ENCODE results near the gene ARIH2. TPM values are rescaled to one million over a fixed set of nuclear protein-coding genes. Genes with fewer than 3 reads are reported as not detected.

ARIH2 gene
- total RNA-seq, 1 experiment from 2014 or later = 122 TPM

- H2AFZ ChIP-seq (ENCODE audit: low read length) = no peak overlapping the region
- no peaks in the 10 kb centered on the region for H4K20me1 ChIP-seq (ENCODE audit: control insufficient read depth, insufficient read depth, insufficient read length)
- Mint-ChIP-seq H3K4me3 (no peak overlapping the region), H3K27ac (no peak overlapping the region), H3K4me1 (no peaks in the 10 kb centered on the region), H3K36me3 (ENCODE audit: insufficient read depth in 1 of 3, low read depth in 3 of 3) (peaks cover 46 to 95% (median 78%) of the 10 kb centered on the region in 3 experiments; a peak in 6 of 7 replicates), H3K27me3 (ENCODE audit: low read depth) (no peaks in the 10 kb centered on the region), H3K9me3 (no peaks in the 10 kb centered on the region)
- H2BK120ac ChIP-seq (ENCODE audit: low read depth, low read length, poor library complexity, severe bottlenecking) = no peak overlapping the region
- H3T11ph ChIP-seq (ENCODE audit: low read length) = no peak overlapping the region
- H3K23ac ChIP-seq (ENCODE audit: insufficient read length, low read depth, low read length) = no peak overlapping the region
- H3K27ac ChIP-seq (ENCODE audit: insufficient read length, low read depth, low read length) = no peak overlapping the region
- TF ChIP-seq CTCF (conservative IDR thresholded peaks at IDR 0.05) = no peak
- H4K8ac ChIP-seq (replicated peaks; ENCODE audit: insufficient read length, low read depth, low read length) = no peak overlapping the region
- no peak overlapping the region for H2AK5ac ChIP-seq (ENCODE audit: insufficient read length, low read length)
- no peak overlapping the region for H3K4me2 ChIP-seq (ENCODE audit: insufficient read depth, insufficient read length, low read length)
- no peaks in the 10 kb centered on the region for H3K79me1 ChIP-seq (ENCODE audit: insufficient read depth, low read depth, low read length, poor library complexity, severe bottlenecking)
- no CpG with 5 or more reads among the region's 6 CpGs for WGBS (ENCODE audit: extremely low coverage, insufficient read length, low lambda C conversion rate)
- no peak overlapping the region for H3K18ac ChIP-seq (ENCODE audit: insufficient read length, low read depth, low read length)
- no peak overlapping the region for H2BK5ac ChIP-seq (ENCODE audit: insufficient read length, low read length)
- H3K23me2 ChIP-seq (ENCODE audit: insufficient read length, low read depth, low read length, poor library complexity, severe bottlenecking) = no peaks in the 10 kb centered on the region
- no peak overlapping the region for H3K4ac ChIP-seq (ENCODE audit: low read depth, low read length)
- H2BK12ac ChIP-seq (ENCODE audit: insufficient read length, low read depth, low read length) = no peak overlapping the region
- H3K4me1 ChIP-seq (ENCODE audit: insufficient read depth, low read length) = no peaks in the 10 kb centered on the region
- H3K9me3 ChIP-seq (ENCODE audit: control insufficient read depth, low read depth, low read length) = no peaks in the 10 kb centered on the region
- no peak overlapping the region for H4K91ac ChIP-seq (ENCODE audit: insufficient read length, low read depth, low read length)
- no peak overlapping the region for H4K5ac ChIP-seq (ENCODE audit: insufficient read length, low read depth, low read length)
- H3K14ac ChIP-seq (ENCODE audit: insufficient read depth, low read length) = no peak overlapping the region
- H3K79me2 ChIP-seq (ENCODE audit: insufficient read depth, low read length) = no peaks in the 10 kb centered on the region
- no peak for DNase-seq
- no peak overlapping the region for H2BK20ac ChIP-seq (ENCODE audit: low read depth, low read length, poor library complexity, severe bottlenecking)
- H3K56ac ChIP-seq (ENCODE audit: insufficient read length, low read depth, low read length) = no peak overlapping the region
- H3K27me3 ChIP-seq (ENCODE audit: insufficient read depth, low read length) = no peaks in the 10 kb centered on the region; the same call in 1 of the 2 replicates
- H3K9ac ChIP-seq (ENCODE audit: extremely low read depth, insufficient read length, low read length) = no peak overlapping the region
- H2BK15ac ChIP-seq (ENCODE audit: low read depth, low read length) = no peak overlapping the region
Measured at GRCh38 chr3:48970586-48970985, 51.9 kb downstream of the ARIH2 start.
